Esophagus squamous epithelium (tissue), 5 donors: Measurements from ENCODE around the gene VIPR2. TPM values are rescaled to one million over a fixed set of nuclear protein-coding genes. Genes with fewer than 3 reads are reported as not detected.
"Not testable (repeated sequence)": the region's sequence is repeated elsewhere in the genome, so short reads cannot be mapped to it uniquely, and the experiment has no call there.

Experiments
- DNase-seq: peaks from one replicate; lab custom pipeline; 2025; lab: John Stamatoyannopoulos, UW
- H3K27ac ChIP-seq, 4 donors: fragments of 200-600 bp; sonication (generic); one replicate each; pipeline ENCODE4 v1.5.1; 2016 to 2019; ENCODE audit warnings: mild to moderate bottlenecking in 1 of 4
- H3K27me3 ChIP-seq, 4 donors: fragments of 200-600 bp; sonication (generic); 1 replicate in 3 of 4; 2 replicates in 1 of 4; pipeline versions ENCODE4 v1.5.1 to v1.6.0; 2017 to 2021; ENCODE audit warnings: antibody characterized with exemption in 1 of 4
- H3K36me3 ChIP-seq, 3 donors: fragments of 200-600 bp; sonication (generic); one replicate each; pipeline ENCODE4 v1.5.1; 2016 to 2019
- H3K4me1 ChIP-seq, 3 donors: fragments of 200-600 bp; sonication (generic); one replicate each; pipeline ENCODE4 v1.5.1; 2017 to 2019
- H3K4me3 ChIP-seq, 4 donors: fragments of 200-600 bp; sonication (generic); 1 replicate in 3 of 4; 2 replicates in 1 of 4; pipeline ENCODE4 v1.5.1; 2016 to 2019; ENCODE audit warnings: mild to moderate bottlenecking in 2 of 4, moderate library complexity in 1 of 4
- H3K9me3 ChIP-seq, 3 donors: fragments of 200-600 bp; sonication (generic); one replicate each; pipeline ENCODE4 v1.5.1; 2016 to 2019
- POLR2A ChIP-seq, 4 donors: fragments of 450-650 bp; IDR thresholded peaks; one replicate each; pipeline ENCODE4 v1.6.1; 2017; ENCODE audit warnings: antibody characterized with exemption in 4 of 4, mild to moderate bottlenecking in 4 of 4, moderate library complexity in 3 of 4
- WGBS, 2 donors: methylation state at CpG; one replicate each; pipeline ENCODE4 v1.1.5; 2018; 5-methylcytosine and 5-hydroxymethylcytosine counted together
- intact Hi-C: fragments of 100-400 bp; cut with DNase I; formaldehyde crosslinking; loops from one replicate; pipeline ENCODE4 v1.15.0; 2022
- total RNA-seq, 4 donors: library from RNA; depleted of rRNA; stranded (reverse); fragments of >200 nt; gene quantifications; one replicate each; pipeline ENCODE4 v1.1.0, GENCODE V29; 2016
- TF ChIP-seq, protein P1 (sequence below), 6 experiments: fragments of 450-650 bp in 4 of 6; fragments of 200-600 bp in 2 of 6; sonication (generic) in 2 of 6; IDR thresholded peaks; one replicate each; pipeline ENCODE4 v1.5.1; 2016 to 2019; ENCODE audit warnings: antibody characterized with exemption in 6 of 6, mild to moderate bottlenecking in 4 of 6, moderate library complexity in 4 of 6
- donor health status: DM: yes; HTN: yes; CAD: no.

VIPR2 gene
- total RNA-seq, 4 donors from 2014 or later = 0.18 to 2.1 (median 0.40) TPM

DNA sequence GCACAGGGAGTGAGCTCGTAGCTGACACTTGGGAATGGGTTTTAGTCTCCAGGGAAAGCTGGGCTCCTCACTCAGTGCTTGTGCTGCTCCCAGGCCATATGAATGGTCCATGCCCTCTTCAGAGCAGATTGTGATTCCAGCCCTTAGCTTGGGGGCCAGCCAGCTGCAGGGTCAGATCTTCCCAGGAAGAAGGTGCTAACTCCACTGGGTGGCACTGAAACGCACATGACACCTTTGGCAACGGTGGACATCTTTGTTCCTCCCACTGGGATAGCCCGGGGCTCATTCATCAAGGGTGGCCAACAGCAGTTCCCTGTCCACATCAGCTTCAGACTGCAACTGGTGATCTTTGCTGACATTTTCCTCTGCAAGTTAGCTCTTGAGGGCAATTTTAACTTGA, 159.1 kb downstream of the VIPR2 start:
- H3K4me3 ChIP-seq = no peak overlapping the region
- H3K4me1 ChIP-seq = no peaks in the 10 kb centered on the region
- 63 to 66% methylated on average over 4 of the region's 4 CpGs for WGBS, 2 donors
- no peak for DNase-seq
- peaks cover 0 to 43% (median 38%) of the 10 kb centered on the region in 3 donors for H3K9me3 ChIP-seq
- peaks cover 0 to 22% (median 0%) of the 10 kb centered on the region in 4 donors for H3K27me3 ChIP-seq
- no peaks in the 10 kb centered on the region for H3K36me3 ChIP-seq
- intact Hi-C loops = no loop called here
- H3K27ac ChIP-seq = no peak overlapping the region
- TF ChIP-seq, protein P1, sequence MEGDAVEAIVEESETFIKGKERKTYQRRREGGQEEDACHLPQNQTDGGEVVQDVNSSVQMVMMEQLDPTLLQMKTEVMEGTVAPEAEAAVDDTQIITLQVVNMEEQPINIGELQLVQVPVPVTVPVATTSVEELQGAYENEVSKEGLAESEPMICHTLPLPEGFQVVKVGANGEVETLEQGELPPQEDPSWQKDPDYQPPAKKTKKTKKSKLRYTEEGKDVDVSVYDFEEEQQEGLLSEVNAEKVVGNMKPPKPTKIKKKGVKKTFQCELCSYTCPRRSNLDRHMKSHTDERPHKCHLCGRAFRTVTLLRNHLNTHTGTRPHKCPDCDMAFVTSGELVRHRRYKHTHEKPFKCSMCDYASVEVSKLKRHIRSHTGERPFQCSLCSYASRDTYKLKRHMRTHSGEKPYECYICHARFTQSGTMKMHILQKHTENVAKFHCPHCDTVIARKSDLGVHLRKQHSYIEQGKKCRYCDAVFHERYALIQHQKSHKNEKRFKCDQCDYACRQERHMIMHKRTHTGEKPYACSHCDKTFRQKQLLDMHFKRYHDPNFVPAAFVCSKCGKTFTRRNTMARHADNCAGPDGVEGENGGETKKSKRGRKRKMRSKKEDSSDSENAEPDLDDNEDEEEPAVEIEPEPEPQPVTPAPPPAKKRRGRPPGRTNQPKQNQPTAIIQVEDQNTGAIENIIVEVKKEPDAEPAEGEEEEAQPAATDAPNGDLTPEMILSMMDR (IDR thresholded peaks at IDR 0.05) = no peak
- TF ChIP-seq POLR2A (IDR thresholded peaks at IDR 0.05) = no peak

DNA sequence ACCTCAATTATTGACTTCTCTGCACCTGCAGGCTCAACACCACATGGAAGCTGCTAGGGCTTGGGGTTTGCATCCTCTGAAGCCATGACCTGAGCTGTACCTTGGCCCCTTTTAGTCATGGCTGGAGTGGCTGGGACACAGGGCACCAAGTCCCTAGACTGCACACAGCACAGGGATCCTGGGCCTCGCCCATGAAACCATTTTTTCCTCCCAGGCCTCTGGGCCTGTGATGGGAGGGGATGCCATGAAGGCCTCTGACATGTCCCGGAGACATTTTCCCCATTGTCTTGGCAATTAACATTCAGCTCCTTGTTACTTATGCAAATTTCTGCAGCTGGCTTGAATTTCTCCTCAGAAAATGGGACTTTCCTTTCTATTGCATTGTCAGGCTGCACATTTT, 160.7 kb downstream of the VIPR2 start:
- DNase-seq, H3K27ac ChIP-seq, H3K27me3 ChIP-seq, H3K36me3 ChIP-seq, H3K4me1 ChIP-seq, H3K4me3 ChIP-seq, intact Hi-C loops: not testable (repeated sequence)
- peaks cover 0 to 43% (median 39%) of the 10 kb centered on the region in 3 donors for H3K9me3 ChIP-seq
- 17 to 49% methylated on average over 1 to 2 of the region's 2 CpGs for WGBS, 2 donors

DNA sequence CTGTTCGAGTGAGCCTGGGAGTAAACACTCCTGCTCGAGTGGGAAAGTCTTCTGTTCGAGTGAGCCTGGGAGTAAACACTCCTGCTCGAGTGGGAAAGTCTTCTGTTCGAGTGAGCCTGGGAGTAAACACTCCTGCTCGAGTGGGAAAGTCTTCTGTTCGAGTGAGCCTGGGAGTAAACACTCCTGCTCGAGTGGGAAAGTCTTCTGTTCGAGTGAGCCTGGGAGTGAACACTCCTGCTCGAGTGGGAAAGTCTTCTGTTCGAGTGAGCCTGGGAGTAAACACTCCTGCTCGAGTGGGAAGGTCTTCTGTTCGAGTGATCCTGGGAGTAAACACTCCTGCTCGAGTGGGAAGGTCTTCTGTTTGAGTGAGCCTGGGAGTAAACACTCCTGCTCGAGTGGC, 162.6 kb downstream of the VIPR2 start:
- H3K4me1 ChIP-seq, H3K27me3 ChIP-seq, H3K36me3 ChIP-seq, H3K27ac ChIP-seq, H3K4me3 ChIP-seq, intact Hi-C loops, DNase-seq: not testable (repeated sequence)
- WGBS, 2 donors = 81 to 100% methylated on average over 1 to 3 of the region's 15 CpGs
- H3K9me3 ChIP-seq = peaks cover 0 to 43% (median 39%) of the 10 kb centered on the region in 3 donors

DNA sequence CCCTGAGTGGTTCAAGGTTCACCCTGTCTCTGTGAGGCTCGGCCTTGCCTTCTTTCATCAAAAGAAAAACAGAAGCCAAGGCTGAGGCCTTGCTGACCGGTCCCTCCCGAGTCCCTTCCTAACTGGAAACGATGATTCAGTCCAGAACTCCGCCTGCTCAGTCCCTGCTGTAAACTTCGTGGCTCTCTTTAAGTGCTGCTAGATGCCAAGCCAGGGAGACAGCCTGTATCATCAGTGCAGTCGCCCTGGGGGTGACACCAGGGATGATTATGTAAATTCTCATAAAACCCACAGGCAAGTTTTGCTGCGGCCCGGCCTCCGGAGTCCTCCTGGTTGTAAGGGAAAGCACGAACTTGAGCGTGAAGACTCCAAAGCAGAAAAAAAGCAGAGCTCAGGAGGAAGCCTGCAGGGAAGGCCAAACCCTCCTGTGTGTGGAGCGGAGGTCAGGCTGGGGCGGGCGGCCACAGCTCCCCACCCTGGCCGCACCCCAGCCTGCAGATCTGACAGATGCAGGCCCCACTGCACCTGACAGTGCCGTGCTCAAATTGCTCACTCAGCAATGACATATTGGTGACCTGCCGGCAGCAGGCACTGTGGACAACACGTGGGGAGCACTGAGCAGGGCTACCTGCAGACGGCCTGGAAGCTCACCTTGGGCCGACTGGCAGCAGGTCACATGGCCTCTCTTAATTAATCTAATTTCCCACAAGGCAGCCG, 164.9 kb downstream of the VIPR2 start:
- H3K27ac ChIP-seq = peak overlapping the region in 3 of 4 donors; percentile 25 to 65 (median 53)
- no peaks in the 10 kb centered on the region for H3K27me3 ChIP-seq
- 50 to 89% methylated on average over 13 to 14 of the region's 22 CpGs for WGBS, 2 donors
- intact Hi-C loops = loop anchor here (5.0 kb wide), 1 partner anchor 287 kb away; no protein-coding TSS in a partner anchor
- peaks cover 0 to 40% (median 36%) of the 10 kb centered on the region in 3 donors for H3K9me3 ChIP-seq
- H3K4me3 ChIP-seq = no peak overlapping the region
- H3K4me1 ChIP-seq = peaks cover 9 to 23% (median 13%) of the 10 kb centered on the region in 3 donors
- TF ChIP-seq POLR2A (IDR thresholded peaks at IDR 0.05) = no peak
- TF ChIP-seq, protein P1 (IDR thresholded peaks at IDR 0.05) = no peak
- no peak for DNase-seq
- H3K36me3 ChIP-seq = no peaks in the 10 kb centered on the region

DNA sequence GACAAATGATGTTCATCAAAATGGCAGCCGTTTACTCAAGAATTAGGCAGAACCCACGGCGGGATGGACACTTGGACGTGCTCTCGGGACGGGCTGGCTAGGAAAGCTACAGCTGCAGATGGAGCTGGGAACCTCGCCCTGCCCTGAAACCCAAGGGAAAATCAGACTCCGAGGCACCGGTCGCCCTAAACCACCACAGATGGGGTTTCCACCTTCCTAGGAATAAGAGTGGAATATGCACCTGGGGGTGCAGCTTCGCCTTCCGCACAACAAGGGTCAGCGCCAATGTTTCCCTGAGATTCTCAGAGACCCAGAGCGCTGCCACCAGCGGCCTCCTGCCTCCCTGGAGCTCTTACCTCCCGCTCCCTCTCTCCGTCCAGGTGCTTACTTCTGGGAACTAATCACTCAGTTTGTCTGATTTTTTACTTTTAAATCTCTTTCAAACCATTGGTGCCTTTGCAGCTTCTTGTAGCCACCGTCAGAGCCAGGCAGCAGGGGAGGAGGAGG, 165.6 kb downstream of the VIPR2 start:
- intact Hi-C loops = loop anchor here (5.0 kb wide), 1 partner anchor 287 kb away; no protein-coding TSS in a partner anchor
- WGBS, 2 donors = 78 to 79% methylated on average over 16 to 17 of the region's 18 CpGs
- Histone ChIP-seq H3K36me3 (no peaks in the 10 kb centered on the region), H3K4me1 (peaks cover 9 to 23% (median 13%) of the 10 kb centered on the region in 3 donors), H3K4me3 (no peak overlapping the region), H3K9me3 (peaks cover 0 to 33% (median 32%) of the 10 kb centered on the region in 3 donors), H3K27me3 (no peaks in the 10 kb centered on the region), H3K27ac (peak overlapping the region in 3 of 4 donors; percentile 25 to 65 (median 53))
- DNase-seq = no peak
- TF ChIP-seq, protein P1 (IDR thresholded peaks at IDR 0.05) = no peak
- no peak for TF ChIP-seq POLR2A (IDR thresholded peaks at IDR 0.05)
